Fibroblast of skin of abdomen (primary cell): ENCODE measurements around the gene BCLAF1. TPM values are rescaled to one million over a fixed set of nuclear protein-coding genes. Genes with fewer than 3 reads are reported as not detected.

Source experiments
- DNase-seq: peaks from one replicate; pipeline ENCODE4 v3.0.0-alpha.2; 2013
- polyA plus RNA-seq, 2 experiments: library from polyadenylated mRNA; unstranded; fragments of 120-200 nt; gene quantifications; one replicate each; pipeline ENCODE4 v1.2.1, GENCODE V29; 2013; ENCODE audit not compliant: insufficient read length in 2 of 2

The BCLAF1 gene, protein sequence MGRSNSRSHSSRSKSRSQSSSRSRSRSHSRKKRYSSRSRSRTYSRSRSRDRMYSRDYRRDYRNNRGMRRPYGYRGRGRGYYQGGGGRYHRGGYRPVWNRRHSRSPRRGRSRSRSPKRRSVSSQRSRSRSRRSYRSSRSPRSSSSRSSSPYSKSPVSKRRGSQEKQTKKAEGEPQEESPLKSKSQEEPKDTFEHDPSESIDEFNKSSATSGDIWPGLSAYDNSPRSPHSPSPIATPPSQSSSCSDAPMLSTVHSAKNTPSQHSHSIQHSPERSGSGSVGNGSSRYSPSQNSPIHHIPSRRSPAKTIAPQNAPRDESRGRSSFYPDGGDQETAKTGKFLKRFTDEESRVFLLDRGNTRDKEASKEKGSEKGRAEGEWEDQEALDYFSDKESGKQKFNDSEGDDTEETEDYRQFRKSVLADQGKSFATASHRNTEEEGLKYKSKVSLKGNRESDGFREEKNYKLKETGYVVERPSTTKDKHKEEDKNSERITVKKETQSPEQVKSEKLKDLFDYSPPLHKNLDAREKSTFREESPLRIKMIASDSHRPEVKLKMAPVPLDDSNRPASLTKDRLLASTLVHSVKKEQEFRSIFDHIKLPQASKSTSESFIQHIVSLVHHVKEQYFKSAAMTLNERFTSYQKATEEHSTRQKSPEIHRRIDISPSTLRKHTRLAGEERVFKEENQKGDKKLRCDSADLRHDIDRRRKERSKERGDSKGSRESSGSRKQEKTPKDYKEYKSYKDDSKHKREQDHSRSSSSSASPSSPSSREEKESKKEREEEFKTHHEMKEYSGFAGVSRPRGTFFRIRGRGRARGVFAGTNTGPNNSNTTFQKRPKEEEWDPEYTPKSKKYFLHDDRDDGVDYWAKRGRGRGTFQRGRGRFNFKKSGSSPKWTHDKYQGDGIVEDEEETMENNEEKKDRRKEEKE
- 98.5 TPM for polyA plus RNA-seq (2013, experiment 1 of 2; ENCODE audit: insufficient read length)
- polyA plus RNA-seq (2013, experiment 2 of 2; ENCODE audit: insufficient read length): 87.4 TPM

DNA sequence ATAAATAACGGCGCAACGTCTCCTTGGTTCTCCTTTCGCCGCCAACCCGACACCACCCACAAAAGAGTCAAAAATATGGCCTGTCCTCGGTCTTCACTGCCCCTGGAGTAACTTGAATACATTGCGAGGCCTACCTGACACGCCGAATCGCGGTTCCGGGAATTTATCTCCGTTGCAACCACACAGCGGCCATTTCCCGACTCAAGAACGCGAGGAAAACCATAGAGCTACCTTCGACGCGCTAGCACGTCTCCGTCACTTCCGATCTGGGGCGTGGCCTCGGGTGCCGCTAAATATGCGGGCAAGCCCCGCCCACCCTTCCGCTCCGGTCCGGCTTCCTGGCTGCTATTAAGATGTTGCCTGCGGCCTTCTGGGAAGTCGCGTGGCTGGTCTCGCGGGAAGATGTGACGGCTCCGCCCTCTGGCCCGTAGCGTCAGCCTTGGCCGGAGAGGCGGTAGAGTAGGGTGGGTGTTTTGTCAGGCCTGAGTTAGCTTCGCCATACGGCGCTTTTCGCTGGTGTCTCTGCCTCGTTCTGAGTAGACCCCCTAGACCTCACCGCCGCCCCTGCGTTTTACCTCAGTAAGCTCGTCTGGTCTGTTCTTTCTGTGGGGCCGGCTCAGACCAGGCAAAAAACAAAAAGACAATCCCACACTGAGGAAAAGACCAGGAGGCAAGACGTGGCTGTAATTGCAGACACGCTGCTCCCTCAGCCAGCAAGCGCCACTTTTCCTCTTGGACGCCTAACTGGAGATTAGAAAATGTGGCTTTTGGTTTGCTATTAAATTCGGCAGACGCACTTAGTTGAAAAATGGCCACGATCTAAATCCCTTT lies at the start of gene BCLAF1:
Gene BCLAF1 (minus strand): TSS at position 268 of the 831 bp plus-strand sequence. CDS start 9,980 bp downstream, outside the sequence.
- DNase-seq: peak; percentile 99

DNA sequence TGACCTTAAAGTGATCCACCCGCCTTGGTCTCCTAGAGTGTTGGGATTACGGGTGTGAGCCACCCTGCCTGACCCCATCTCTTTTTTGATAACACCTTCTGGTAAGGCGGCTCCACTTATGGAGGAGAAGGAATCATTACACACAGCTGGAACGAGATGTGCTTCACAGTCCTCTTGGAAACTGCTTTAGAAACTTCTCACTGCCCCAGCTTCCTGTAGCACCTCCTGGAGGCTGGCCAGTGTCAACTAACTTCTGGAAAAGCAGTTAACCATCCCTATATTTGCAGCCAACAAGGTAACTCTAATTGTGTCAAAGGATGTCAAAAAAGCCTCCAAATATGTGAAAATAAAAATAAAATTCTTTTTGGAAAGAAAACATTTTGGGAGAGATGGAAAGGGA lies 48.8 kb upstream of the BCLAF1 start:
- DNase-seq: no peak

DNA sequence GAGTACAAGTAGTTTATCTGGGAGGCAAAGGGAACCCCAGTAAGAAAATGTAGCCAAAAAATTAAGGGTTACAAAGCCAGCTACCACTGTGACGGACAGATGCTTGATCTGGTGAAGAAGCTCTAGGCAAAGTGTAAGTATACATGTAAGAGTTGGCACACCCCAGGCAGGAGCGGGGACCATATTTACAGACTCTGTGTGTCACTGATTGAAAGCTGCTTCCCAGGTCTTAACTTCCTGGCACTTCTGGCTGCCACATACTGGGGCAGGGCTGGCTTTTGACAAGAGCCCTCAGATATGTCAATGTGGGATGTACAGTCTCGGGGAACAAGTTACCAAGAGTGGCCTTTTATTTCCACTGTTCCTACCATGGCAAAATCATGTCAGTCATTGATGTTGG lies 48.0 kb upstream of the BCLAF1 start:
- DNase-seq: no peak

DNA sequence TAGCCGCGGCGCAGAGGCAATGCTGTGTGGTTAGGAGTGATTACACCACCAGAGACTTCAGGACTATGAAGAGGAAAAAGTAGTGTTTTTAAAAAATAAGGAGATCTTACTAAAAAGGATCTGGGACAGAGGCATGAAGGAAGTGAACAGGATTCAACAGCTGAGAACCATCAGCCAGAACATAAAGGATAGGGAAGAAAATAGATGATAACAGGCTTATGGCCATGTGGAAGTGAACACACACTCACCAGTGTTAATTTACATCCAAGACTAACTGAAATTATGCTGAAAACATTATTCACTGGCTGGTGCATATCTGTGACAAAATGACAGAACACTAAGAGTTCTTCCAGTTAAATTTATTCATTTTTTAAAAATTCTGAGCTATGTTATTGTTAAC lies 47.5 kb upstream of the BCLAF1 start:
- no peak for DNase-seq

DNA sequence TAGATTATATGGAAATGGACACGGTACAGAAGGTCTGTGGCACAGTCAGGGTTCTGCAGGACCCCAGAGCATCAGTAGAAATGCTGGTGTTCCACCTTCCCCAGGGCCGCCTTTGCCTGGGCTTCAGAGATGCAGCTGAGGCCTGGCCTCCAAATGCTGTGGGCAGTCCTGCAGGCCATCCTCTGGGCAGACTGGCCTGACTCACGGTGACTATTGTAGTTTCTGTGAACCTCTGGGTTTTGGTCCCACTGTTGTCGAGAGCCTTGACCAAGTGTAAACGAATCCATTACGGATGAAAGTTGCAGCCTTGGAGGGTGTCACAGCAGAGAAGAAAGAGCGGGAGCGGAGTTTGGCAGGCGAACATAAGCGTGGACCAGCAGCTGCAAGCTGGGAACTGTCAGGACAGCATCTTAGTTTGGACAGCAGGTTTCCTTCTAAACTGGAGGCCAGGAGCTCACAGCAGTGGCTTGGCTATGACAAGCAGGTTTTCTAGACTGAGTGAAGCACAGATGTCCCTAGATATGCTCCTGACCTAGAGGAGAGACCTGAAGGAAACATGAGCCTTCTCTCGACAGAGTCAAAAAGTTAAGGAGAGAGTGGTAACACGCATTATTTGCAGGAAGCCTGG lies 46.2 kb upstream of the BCLAF1 start:
- no peak for DNase-seq

DNA sequence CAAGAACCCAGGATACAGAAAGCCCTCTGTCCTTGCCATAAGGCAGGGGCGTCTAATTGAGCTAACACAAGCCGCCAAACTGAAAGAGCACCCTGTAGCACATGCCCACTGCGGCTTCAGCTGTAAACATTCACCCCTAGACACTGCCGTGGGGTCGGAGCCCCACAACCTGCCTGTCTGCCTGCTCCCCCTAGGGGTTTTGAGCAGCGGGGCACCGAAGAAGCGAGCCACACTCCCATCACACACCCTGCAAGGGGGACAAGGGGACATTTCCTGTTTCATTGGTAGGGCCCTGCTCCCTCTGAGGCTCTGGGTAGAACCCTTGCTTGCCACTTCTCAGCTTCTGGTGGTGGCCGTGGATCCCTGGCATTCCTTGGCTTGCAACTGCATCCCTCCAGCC lies 45.2 kb upstream of the BCLAF1 start:
- DNase-seq: no peak

DNA sequence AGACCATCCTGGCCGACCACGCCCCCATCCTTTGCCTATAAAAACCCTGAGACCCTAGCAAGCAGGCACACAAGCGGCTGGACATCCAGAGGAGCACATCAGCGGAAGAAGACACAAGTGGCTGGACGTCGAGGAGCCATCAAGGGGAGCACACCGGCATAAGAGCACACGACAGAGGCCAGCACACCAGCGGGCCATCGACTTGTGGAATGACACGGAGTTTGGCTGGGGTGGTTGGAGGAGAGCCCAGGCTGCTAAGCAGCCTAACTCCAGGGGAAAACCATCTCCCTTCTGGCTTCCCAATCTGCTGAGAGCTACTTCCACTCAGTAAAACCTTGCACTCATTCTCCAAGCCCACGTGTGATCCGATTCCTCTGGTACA lies 44.8 kb upstream of the BCLAF1 start:
- no peak for DNase-seq

DNA sequence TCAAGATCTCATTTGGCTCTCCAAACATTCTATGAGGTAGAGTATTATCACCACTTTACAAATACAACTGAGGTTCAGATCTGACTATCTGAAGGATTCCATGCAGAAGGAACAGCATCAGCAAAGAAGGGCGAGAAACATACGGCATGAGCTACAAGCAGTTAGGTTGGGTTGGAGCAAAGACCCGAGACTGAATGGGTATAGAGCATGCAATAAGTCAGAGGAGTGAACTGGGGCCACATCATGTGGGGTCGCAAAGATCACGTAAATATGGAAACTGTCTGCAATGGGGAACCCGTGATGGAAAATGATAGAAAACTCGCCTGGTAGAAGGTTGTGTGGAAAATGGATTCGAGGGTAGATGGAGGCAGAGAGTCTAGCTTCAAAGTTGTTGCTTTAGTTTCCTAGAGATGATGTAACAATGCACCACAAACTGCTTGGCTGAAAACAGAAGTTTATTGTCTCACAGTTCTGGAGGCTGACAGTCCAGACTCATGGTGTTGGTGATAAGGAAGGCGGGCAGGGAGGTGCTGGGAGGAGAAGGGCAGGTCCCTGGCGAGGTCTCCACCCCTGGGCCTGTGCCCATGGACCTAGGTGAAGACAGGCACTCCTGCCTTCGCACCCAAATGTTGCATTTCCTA lies 44.3 kb upstream of the BCLAF1 start:
- DNase-seq: no peak

DNA sequence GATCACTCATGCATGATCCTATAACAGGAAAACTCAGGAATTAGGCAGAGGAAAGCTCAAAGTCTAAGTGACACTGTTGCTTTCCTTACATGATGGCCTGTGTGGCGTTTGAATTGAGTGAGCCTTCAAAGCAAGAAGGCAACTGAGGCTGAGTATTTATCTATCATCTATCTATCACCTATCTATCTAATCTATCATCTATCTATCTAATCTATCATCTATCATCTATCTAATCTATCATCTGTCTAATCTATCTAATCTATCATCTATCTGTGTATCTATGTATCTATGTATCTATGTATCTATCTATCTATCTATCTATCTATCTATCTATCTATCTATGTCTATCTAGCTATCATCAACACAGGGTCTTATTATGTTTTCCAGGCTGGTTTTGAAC lies 41.8 kb upstream of the BCLAF1 start:
- no peak for DNase-seq

DNA sequence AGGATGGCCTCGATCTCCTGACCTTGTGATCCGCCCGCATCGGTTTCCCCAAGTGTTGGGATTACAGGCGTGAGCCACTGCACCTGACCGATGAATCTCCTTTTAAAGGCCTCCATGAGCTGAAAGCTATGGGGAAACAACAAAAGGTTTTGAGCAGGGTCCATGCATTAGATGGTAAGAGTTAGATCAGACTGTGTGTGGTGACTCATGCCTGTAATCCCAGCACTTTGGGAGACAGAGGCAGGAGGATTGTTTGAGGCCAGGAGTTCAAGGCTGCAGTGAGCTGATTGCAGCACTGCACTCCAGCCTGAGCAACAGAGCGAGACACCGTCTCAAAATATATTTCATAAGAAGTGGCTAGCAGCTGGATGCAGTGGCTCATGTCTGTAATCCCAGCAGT lies 41.0 kb upstream of the BCLAF1 start:
- DNase-seq: no peak

DNA sequence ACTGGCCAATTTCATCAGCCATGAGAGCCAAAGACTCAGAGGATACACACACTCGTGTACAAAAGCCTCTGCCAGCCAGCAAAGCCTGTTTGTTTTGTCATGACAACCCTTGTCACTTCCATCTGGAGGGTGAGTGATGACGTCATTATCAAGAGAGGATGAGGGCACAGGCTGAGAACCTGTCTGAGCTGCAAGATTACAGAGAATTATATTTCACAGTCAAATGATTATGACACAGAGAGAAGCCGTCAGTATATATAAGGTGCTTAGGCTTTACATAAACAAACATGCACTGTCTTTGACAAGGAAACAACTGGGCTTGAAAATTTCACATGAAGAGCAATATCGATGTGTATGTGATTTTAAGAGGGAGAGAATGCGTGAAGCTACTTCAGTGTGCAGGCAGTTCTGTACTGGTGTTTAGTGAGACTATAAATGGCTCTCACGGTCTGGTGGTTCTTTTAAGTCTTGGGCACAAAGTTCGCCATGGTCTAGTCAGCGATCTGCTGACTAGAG lies 36.5 kb upstream of the BCLAF1 start:
- no peak for DNase-seq

DNA sequence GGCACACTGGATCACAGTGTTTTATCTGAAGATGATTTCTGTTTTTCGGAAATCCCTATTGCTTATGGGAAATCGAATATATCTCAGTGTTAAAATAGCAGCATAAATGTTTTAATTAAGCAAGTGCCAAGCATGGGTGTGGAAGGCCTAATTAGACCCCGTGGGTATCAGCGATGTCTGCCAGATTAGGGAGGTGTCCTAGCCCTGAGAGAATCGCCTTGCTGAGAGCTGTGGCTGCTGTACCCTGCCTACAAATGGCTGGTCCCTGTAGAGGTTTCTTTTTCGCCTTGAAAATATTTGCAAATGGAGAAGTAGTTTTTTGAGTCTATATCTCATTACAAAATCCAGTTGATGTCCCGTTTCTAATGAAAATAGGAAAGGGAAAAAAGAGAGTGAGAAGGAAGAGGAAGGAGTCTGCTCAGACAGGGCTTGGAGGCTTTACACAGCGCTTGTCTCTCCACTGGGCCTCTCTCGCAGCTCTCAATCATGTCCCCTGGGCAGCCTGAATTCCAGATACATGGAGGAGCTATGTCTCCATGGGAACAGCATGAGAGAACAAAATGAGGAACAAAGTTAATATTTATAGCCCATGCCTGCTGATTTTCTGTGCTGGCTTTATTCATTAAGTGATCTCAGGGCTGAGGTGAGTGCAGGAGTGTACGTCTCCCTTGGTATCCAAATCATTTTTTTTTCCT lies 35.2 kb upstream of the BCLAF1 start:
- no peak for DNase-seq

DNA sequence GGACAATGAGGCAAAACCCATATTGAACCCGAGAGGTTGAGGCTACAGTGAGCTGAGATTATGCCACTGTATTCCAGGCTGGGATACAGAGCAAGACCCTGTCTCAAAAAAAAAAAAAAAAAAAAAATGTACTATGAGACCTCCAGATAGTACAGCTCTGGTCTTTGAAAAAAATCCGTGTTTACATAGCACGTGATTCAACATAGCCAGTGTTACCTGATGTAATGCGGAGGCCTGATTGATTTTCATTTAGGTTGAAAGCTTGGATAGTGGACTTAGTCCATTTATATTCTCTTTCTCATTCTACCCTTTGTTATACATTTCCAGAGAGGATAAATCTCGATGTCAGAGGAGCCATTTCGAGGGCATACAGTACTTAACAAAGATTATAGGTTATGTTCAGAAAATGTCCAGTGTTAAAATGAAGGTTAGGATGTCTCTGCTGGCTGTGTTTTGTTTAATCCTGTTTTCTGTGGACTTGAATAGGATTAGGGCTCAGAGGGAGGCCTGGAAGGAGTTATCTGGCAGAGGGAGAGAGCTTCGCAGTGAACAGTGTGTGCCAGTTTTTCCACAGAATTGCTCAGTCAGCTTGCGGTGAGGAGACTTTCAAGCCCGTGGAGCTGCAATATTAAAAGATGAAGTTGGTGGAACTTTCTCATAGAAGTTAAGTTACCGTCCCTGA lies 33.9 kb upstream of the BCLAF1 start:
- no peak for DNase-seq

DNA sequence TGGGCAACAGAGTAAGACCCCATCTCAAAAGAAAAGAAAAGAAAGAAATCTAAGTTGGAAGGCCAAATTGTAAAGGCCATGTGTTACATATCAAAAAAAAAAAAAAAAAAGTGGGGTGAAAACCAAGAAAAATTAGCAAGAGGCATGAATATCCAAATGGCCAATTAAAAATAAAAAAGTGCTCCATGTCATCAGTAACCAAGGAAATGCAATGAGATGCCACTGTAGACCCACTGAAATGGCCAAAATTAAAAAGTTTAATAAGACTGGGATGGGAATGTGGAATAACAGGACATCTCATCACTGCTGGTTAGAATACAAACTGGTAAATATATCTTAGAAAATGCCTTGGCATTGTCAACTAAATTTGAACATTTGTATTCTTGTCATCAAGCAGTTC lies 30.1 kb upstream of the BCLAF1 start:
- DNase-seq: no peak

DNA sequence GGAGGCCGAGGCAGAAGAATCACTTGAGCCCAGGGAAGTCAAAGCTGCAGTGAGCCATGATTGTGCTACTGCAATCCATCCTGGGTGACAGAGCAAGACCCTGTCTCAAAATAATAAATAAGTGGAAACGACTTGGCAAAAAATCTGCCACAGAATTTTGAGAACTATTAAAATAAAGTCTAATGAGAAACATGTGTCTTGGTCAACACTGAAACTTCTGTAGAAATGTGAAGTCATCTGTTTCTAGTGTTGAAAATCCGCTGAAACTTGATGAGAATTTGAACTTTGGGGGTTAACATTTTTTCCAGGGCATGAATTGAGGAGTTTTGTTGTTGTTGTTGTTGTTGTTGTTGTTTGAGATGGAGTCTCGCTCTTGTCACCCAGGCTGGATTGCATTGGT lies 29.0 kb upstream of the BCLAF1 start:
- DNase-seq: peak; percentile 21

DNA sequence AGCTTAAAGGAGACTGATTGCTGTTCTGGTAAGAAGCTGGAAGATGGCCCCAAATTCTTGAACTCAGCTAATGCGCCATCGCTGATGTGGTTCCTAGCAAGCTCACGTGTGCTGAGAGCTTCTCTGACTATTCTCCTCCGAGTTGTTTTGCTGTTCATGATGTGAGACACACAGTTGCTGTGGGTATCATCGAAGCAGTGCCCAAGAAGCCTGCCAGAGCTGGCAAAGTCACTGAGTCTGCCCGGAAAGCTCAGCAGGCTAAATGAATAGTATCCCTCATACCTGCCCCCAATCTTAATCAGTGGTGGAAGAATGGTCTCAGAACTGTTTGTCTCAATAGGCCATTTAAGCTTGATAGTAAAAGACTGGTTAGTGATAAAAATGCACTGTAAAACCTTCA lies 28.3 kb upstream of the BCLAF1 start:
- DNase-seq: no peak

DNA sequence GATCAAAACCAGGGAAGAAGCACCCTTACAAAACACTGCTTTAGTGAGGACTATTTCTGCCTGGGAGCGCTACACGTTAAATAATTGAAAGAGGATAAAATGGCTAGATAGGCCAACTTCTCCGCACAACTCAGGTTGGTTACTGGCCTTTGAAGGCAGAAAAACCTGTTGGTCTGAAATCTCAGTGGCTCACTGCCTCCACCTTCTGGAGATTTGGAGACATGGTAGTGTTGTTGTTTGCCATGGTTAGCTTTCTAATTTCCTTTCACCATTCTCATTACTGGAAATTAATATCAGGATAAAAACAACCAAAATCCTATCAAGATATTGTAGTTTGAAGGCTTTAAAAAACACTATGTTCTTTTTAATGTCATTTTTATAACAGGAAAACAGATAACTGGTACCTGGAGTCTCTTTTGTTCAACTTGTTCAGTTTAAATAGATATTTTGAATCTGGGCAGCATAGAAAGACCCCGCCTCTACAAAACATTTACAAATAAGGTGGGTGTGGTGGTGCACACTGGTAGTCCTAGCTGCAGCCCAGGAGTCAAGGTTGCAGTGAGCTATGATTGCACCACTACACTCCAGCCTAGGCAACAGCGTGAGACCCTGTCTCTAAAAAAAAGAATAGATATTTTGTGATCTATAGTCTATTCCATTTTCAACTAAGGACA lies 27.5 kb upstream of the BCLAF1 start:
- DNase-seq: peak; percentile 53

DNA sequence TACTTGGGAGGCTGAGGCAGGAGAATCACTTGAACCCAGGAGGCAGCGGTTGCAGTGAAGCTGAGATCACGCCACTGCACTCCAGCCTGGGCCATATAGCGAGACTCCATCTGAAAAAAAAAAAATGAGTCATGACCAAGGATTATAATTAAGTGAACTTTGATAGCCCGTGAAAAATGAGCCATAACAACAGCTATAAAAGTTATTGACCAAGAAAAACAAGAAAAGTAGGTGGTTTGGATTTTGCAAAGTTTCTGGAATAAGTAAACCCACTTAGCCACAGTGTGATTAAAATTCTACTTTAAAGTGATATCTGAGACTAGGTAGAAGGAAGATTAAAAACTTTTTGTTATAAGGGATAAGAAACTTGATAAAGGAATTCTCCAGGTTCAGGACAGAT lies 25.9 kb upstream of the BCLAF1 start:
- no peak for DNase-seq

DNA sequence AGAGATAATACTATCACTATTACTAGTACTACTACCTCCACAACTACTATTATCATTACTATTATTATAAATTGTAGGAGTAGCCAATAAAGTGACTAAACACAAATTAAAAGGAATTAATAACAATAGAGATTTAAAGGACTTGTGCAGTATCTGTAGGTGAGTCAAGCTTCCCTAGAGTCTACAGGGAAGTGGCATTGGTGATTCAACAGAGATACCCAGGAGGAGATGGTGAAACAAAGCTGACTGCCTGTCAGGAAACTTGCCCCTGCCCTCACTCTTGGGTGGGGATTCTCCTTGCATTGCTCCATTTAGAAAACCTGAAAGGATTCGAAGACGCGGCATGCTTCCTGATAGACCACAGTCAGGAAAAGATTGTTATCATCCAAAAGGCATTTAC lies 23.3 kb upstream of the BCLAF1 start:
- no peak for DNase-seq
